Stimulated activated CD8-positive, alpha-beta memory T cell treated with anti-CD3 and anti-CD28 coated beads, Interleukin-4, amount 100 ng/mL, for 24 hours (primary cell): ENCODE data around the gene USP28.
"Not testable (repeated sequence)": the region's sequence is repeated elsewhere in the genome, so short reads cannot be mapped to it uniquely, and the experiment has no call there.

Experiments
- DNase-seq: peaks from one replicate; pipeline ENCODE4 v3.0.0-alpha.2; 2020; ENCODE audit warnings: low read depth

Gene USP28, protein sequence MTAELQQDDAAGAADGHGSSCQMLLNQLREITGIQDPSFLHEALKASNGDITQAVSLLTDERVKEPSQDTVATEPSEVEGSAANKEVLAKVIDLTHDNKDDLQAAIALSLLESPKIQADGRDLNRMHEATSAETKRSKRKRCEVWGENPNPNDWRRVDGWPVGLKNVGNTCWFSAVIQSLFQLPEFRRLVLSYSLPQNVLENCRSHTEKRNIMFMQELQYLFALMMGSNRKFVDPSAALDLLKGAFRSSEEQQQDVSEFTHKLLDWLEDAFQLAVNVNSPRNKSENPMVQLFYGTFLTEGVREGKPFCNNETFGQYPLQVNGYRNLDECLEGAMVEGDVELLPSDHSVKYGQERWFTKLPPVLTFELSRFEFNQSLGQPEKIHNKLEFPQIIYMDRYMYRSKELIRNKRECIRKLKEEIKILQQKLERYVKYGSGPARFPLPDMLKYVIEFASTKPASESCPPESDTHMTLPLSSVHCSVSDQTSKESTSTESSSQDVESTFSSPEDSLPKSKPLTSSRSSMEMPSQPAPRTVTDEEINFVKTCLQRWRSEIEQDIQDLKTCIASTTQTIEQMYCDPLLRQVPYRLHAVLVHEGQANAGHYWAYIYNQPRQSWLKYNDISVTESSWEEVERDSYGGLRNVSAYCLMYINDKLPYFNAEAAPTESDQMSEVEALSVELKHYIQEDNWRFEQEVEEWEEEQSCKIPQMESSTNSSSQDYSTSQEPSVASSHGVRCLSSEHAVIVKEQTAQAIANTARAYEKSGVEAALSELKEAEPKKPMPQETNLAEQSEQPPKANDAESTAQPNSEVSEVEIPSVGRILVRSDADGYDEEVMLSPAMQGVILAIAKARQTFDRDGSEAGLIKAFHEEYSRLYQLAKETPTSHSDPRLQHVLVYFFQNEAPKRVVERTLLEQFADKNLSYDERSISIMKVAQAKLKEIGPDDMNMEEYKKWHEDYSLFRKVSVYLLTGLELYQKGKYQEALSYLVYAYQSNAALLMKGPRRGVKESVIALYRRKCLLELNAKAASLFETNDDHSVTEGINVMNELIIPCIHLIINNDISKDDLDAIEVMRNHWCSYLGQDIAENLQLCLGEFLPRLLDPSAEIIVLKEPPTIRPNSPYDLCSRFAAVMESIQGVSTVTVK

DNA sequence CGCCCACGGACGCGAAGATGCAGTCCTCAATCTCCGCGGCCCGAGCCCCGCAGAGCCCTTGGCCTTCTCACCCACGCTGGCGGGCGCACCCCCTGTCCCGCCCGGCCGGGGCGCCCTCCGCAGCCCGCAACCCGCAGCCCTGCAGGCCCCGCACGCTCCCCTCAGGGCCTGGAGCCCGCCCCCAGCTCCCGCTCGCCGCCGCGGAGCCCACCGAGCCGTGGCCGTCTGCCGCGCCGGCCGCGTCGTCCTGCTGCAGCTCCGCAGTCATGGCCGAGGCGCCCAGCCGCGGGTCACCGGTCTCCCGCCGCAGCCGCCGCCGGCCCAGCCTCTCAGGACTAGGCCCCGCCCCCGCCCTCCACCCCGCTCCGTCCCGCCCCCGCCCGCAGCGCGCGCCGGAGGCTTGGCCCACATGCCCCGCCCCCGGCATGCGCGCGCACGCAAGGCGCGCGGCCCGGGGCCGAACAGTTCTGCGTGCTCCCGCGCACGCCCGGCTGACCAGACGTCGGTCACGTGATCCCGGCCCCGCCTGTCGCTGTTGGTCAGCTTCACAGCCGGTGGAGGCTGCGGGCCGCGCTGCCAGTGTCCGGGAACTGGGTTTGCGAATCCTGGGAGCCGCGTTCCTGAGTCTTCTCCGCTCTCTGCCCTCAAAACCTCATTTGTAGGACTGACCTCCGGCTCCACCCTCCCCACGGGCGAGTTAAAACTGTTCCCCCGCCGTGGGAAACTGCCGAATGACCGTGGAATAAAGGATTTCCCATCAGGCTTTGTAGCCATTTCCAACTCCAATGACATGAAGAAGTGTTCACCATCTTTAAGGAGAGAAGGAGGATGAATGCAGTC, at the start of gene USP28:
Gene USP28 (minus strand): TSS at position 339 of the 840 bp plus-strand sequence. CDS start 71 bp downstream, at position 268.
- peak; percentile 74 for DNase-seq

DNA sequence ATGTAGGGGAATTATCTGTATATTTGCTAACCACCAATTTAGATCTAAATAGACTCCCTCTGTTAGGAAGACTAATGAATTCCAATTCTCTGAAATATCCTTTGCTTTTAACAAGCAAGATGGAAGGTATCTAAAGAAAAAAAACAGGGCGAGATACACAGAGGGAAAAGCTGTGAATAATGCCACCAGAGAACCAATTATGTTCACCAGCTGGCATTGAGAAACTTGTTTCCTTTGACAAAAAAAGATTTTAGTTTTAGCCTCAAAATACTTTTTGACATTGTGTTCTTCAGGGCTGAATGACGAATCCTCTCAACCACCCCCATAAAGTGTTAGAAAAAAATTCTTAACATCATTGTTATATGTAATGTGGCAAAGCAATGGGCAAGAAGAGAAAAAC, 48.2 kb upstream of the USP28 start:
- DNase-seq: no peak

DNA sequence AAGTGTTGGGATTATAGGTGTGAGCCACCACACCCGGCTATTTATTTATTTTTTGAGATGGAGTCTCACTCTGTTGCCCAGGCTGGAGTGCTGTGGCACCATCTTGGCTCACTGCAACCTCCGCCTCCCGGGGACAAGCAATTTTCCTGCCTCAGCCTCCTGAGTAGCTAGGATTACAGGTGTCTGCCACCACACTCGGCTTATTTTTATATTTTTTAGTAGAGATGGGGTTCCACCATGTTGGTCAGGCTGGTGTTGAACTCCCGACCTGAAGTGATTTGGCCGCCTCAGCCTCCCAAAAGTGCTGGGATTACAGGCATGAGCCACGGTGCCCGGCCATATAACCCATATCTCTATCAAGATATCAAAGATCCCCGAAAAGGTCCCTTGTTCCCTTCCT, 36.1 kb upstream of the USP28 start:
- DNase-seq: not testable (repeated sequence)

DNA sequence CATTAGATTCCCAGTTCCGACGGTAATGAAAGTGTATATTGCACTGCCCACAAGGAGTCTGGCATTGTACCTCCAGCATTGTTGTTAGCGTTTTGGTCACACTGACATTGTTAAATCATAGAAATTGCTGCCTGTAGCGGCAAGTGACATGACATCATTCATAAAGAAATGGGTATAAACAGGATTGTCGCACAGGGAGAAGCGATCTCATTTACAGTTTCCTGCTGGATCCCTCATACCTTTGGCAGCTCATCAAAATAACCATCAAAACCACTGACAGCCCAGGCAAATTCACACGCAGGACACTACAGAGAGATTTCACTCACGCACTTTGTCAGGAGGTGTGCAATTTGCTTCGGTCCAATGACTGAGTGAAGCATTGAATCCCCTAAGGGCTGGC, 32.7 kb upstream of the USP28 start:
- DNase-seq: no peak

DNA sequence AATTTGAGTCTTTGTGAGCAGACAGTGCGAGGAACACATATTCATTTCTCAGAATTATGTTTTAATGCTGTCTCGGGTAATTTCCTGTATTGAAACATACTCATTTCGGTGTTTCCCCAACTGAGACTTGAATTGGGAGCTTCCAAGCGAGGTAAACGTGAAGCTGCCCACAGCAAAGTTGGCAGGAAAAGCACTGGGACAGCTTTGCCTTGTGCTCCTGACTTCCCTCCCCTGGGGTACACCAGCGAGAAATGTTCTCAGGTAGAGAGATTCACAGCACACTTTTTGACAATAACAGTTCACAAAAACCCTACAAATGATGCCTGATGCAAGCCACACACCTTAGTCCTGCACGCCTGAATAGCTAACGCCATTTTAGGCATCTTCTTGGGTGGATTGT, 32.3 kb upstream of the USP28 start:
- DNase-seq: no peak

DNA sequence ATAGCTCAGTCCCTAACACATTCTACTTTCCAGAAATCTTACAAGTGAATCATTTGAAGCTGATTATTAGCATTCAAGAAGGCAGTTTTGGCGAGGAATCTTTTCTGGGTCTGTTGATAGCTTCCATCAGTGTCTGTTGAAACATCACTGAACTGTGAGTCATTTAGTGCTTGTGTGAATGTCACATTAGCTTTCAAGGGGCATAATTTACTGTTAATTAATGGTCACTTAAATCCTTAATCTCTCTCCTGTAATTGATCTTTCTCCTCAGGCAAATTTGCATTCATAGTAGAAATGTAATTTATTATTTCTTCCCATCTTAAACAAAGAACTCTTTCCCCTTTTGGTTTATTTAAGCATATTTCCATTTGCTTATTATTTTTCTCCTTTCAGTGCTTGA, 31.8 kb upstream of the USP28 start:
- no peak for DNase-seq

DNA sequence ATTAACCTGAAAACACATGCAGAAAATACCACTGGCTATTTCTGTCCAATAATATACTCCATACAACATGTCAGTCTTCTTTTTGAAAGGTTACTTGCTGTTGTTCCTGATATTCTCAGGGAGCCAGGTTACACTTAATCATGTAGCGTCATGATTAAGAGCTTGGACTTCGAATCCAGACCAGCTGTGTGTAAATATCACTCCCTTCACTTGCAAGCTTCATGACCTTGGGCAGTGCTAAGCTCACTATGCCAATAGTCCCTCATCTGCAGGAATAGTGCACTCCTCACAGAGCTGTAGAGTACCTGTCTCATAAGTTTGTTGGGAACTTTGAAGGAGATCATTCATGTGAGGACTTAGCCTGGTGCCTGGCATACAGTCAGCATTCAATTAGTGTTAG, 31.1 kb upstream of the USP28 start:
- no peak for DNase-seq

DNA sequence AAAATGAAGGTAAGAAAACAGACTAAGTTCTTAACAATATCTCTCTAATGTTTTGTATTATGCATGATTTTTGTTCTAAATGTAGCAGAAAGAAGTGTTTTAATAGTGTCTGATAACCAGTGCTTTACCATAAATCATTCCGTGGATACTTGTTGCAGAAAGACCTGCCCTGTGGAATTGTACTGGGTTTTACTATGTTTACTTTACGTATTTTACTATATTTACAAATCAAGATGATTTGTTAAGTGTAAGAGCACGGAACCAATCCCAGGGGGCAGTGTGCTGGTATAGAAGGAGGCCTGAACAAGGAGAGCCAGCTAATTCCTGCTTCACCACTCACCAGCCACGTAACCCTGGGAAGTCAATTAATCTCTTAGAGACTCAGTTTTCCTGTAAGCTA, 30.7 kb upstream of the USP28 start:
- no peak for DNase-seq

DNA sequence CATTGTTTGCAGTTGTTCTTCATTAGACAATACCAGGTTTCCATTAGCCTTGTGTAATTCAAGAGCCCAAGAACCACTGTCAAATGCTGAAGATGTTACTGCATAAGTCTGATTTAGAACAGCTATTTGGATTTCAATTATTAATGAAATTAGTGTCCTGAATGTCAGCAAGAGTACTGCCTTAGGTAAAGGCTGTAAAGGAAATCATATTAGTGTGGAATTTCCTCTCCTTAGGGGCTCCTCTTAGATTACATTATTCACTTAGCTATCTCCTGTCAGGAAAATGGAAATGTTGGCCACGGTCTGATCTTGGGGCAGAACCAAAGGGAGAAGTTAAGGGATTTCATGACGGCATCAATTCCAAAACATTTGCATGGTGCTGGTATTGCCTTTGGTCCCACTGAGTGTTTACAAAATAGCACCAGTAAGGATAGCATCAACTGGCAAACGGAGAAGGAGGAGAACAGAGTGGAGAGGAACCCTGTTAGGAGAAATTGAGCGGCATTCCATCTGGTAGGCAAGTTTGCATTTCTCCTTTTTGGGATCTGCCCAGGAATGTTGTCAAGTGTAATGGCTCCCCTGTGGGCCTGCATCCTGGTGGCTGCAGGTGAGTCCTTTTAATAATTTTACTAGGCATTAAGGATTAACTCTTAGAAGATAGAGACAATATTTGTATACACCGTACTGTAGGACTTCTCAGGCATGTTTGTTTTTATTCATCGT, 29.2 kb upstream of the USP28 start, which contains the start of gene HTR3B:
Gene HTR3B (plus strand): TSS at position 418 of the 723 bp plus-strand sequence. CDS start 138 bp downstream, at position 556.
- no peak for DNase-seq

DNA sequence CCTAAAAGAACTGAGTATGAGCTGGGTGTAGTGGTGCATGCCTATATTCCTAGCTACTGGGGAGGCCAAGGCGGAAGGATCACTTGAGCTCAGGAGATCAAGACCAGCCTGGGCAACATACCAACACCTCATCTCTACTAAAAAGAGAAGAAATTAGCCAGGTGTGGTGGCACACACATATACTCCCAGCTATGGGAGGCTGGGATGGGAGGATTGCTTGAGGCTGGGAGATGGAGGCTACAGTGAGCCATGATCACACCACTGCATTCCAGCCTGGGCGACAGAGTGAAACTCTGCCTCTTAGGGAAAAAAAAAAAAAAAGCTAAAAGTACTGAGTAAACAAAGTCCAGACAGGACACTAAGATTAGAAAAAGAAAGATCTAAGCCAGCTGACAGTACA, 25.8 kb upstream of the USP28 start:
- no peak for DNase-seq

DNA sequence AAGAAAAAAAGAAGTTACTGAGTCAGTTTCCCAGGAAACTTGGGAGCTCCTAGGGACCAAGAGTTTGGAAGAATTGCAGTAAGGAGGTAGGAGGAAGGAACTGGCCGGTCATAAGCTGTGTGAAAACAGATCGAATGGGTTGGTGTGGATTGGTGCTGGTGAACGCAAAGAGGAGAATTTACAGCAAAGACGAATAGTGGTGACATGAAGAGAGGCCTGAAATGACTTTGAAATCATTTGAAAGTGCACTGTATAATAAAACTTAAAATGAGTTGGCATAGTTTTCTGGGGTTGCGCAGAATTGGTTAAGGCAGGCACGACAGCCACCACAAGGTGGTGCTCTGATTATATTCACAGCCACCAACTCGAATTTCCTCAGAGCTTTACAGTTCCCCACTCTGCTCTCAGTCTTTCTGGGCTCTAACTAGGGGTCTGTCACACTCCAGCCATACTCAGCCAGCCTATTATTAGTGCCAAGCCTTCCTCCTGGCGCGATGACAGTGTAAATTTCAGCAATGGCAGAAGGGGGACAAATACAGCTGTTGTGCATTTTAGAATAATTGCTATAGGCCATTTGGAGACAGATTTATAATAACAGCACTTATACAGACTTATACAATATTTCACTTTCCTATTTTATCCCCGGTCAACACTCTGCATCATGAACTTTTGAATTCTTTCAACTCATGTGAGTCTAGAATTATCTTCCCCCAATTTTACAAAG, 20.9 kb upstream of the USP28 start:
- DNase-seq: no peak

DNA sequence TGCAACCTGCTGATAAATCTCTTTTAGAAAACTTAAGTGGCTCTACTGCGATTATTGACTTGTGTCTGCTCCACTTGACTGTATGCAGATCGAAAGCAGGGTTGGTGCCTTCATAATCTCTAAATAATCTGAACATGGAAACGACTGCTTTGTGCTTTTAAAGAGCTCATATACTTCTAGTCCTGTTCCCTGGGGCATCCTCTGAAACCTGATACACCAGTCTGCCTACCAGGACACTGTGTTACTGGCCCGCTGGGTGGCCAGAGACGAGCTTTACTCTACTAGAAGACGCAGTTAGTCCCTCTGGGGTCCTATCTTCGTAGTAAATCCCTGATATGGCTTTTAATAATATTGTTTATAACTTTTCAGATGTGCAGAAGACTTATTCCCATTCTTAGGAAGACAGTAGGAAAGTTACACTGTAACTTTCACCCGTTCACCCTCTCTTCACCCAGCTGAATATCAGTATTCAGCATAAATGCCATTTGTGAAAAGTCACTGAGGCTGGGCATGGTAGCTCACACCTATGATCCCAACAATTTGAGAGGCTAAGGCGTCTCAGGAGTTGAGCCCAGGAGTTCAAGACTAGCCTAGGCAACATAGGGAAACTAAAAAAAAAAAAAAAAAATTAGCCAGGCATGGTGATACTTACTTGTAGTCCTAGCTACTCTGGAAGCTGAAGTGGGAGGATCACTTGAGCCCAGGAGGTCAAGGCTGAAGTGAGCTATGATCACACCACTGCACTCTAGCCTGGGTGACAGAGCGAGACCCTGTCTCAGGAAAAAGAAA, 20.2 kb upstream of the USP28 start:
- no peak for DNase-seq

DNA sequence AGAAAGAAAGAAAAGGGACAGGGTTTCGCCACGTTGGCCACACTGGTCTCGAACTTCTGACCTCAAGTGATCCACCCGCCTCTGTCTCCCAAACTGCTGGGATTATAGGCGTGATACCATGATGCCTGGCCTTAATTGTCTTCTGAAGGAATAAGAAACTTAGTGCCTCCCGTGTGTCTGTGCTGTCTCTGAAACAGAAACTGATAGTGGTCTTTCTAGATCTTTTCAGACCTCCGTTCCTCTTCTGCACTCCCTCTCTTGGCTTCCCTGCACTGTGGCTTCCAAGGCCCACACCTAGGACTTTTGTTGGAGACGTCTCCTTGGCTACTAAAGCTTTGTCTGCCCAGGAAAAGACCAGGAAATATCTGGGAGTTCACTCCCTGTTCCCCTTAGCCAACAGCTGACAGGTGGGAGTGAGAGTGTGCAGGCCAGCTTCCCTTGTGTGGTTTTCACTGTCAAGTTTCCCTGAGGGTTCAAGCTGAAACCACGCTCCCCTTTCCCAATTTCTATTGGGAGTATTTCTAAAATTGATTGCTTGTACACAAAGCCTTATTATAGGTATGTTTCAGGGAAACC, 19.1 kb upstream of the USP28 start:
- DNase-seq: no peak

DNA sequence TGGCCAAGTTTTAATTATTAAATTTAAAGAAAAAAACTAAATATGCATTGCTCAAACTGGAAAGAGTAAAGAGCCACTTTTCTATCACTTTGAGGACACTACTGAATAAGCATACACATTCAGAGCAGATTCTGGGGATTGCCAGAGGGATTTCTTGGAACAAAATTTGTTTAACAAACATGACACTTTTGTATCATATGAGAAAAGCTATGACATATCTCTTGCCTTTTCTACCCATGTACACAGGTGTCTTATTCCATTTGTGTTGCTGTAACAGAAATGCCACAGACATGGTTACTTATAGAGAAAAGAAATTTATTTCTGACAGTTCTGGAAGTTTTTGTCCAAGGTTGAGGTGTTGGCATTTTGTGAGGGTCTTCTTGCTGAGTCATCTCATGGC, 13.5 kb upstream of the USP28 start:
- DNase-seq: no peak

DNA sequence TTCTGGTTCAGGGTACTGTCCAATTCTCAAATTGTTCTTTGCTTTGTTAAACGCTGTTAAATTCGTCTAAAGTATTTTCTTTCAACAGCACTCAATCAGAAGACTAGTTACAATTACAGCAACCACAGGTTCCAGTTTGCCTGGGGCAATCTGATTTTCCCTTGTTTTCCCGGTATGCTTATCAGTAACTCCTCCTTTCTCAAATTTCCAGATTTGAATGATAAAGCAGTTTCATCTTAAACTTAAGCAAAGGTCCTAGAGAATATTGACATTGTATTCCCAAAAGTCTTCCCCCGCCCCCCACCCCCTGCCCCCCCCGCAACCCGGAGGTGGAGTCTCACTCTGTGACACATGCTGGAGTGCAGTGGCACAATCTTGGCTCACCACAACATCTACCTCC, 10.5 kb upstream of the USP28 start:
- no peak for DNase-seq

DNA sequence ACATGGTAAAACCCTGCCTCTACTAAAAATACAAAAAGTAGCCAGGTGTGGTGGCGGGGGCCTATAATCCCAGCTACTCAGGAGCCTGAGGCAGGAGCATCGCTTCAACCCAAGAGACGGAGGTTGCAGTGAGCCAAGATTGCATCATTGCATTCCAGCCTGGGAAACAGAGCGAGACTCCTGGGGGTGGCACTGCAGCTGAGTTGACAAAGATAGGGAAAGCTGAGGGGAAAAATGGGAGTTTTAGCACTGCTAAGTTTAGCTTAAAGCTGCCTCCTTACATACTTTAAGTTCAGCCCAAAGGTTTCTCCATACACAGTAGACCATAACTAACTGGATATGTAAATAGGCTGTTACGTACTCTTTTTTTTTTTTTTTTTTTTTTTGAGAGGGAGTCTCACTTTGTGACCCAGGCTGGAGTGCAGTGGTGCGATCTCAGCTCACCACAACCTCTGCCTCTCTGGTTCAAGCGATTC, 9.0 kb upstream of the USP28 start:
- no peak for DNase-seq

DNA sequence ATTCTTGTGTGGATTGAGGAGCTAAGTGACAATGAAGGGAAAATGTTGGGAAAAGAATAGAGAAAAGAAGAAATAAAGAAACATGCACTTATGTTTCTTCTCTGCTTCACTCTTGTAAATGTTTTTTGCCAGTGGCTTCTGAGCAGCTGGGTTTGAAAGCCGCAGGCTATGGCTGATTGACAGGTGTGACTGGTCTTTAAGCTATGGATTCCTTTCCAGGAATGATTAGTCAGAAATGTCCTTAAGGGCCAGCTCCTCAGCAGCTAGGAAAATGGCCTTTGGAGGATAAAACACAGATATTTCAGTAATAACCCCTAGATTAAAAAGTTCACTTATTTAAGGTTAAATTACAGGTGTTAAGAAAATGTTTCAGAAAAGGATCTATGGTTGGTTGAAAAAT, 6.5 kb upstream of the USP28 start:
- no peak for DNase-seq

DNA sequence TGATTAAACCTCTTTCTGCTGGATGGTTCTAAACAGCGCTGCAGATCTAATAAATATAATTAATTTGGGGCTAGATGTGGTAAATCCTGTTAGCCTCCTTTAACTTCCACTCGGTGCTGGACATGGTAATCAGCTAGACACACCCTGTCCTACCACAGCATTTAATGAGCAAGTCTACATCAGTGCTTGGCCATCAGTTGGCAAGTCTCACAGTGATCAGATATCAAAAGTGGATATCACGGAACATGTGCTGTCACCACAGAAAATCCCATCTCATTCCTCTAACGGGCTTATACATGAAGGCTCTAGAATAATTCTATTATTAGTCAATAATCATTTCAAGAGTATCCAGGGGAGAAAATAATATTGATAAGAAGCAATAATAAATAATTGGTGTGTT, 5.6 kb upstream of the USP28 start:
- no peak for DNase-seq

DNA sequence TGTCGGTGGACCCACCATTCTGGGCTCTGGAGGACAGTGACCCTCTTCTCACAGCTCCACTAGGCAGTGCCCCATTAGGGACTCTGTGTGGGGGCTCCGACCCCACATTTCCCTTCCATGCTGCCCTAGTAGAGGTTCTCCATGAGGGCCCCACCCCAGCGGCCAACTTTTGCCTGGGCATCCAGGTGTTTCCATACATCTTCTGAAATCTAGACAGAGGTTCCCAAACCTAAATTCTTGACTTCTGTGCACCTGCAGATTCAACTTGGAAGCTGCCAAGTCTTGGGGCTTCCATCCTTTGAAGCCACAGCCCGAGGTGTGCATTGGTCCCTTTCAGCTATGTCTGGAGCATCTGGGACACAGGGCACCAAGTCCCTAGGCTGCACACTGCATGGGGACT, 4.1 kb upstream of the USP28 start:
- DNase-seq: not testable (repeated sequence)
